GM21360 (cell line): ENCODE results near the gene MAPK8IP1.

Source experiments
- ATAC-seq: cut with Tn5 transposase; IDR thresholded peaks from one replicate; pipeline ENCODE4 v1.9.1; 2021; ENCODE audit warnings: mild to moderate bottlenecking, moderate library complexity; ENCODE audit not compliant: unreplicated experiment

Gene MAPK8IP1

GRCh38 chr11:45924036-45924915 is 38.8 kb downstream of the MAPK8IP1 start:
- no peak for ATAC-seq

- ATAC-seq, result no peak
Observed at GRCh38 chr11:45924927-45925326, 39.5 kb downstream of the MAPK8IP1 start.

- no peak for ATAC-seq
Observed at GRCh38 chr11:45925550-45925949, 40.1 kb downstream of the MAPK8IP1 start.

GRCh38 chr11:45926001-45926401 is 40.5 kb downstream of the MAPK8IP1 start:
- ATAC-seq, result no peak

- ATAC-seq, result no peak
Observed at GRCh38 chr11:45926536-45927331, 41.3 kb downstream of the MAPK8IP1 start.

GRCh38 chr11:45927332-45927683 is 41.9 kb downstream of the MAPK8IP1 start:
- ATAC-seq, result no peak

GRCh38 chr11:45927684-45928413 is 42.4 kb downstream of the MAPK8IP1 start:
- no peak for ATAC-seq

- no peak for ATAC-seq
Observed at GRCh38 chr11:45928535-45929215, 43.2 kb downstream of the MAPK8IP1 start.

GRCh38 chr11:45929486-45930030 is 44.1 kb downstream of the MAPK8IP1 start:
- ATAC-seq, result no peak

GRCh38 chr11:45930031-45930794 is 44.8 kb downstream of the MAPK8IP1 start:
- ATAC-seq, result peak; percentile 88

- ATAC-seq, result no peak
Observed at GRCh38 chr11:45930951-45931570, 45.6 kb downstream of the MAPK8IP1 start.

GRCh38 chr11:45931739-45932138 is 46.3 kb downstream of the MAPK8IP1 start:
- ATAC-seq, result no peak

GRCh38 chr11:45932217-45932616 is 46.8 kb downstream of the MAPK8IP1 start:
- ATAC-seq, result no peak

GRCh38 chr11:45933131-45933831 is 47.8 kb downstream of the MAPK8IP1 start:
- no peak for ATAC-seq

GRCh38 chr11:45933846-45934579 is 48.6 kb downstream of the MAPK8IP1 start:
- ATAC-seq, result no peak

GRCh38 chr11:45934580-45935318 is 49.3 kb downstream of the MAPK8IP1 start:
- no peak for ATAC-seq

GRCh38 chr11:45935349-45936064 is 50.1 kb downstream of the MAPK8IP1 start:
- ATAC-seq, result no peak
